Hypothalamus (tissue), 51 donors: ENCODE results near the gene SELP.
"Not testable (repeated sequence)": the region's sequence is repeated elsewhere in the genome, so short reads cannot be mapped to it uniquely, and the experiment has no call there.

Experiments
- DNase-seq, 51 donors: peaks; one replicate each; lab custom pipeline; 2025; lab: John Stamatoyannopoulos, UW

Gene SELP

DNA sequence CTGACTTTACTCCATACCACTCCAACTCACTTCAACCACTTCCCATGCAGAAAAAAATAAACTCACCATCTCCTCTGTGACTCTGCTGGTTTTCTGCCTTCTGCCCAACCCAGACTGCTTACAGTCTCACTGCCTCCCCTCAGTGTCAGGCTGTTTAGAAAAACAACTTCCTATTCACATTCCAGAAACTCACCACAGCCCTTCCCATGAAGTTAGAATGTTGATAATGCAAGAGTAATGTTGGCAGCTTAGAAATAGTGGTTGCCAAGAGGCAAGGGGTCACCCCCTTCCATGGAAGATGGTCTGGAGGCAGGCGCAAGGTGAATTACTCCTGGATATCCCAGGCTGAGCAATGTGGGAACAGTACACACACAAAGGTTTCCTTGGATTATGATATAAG is at the start of gene SELP:
Gene SELP, minus strand, starts transcription at position 119 of the 400 bp plus-strand sequence. Its CDS starts 50 bp downstream, at position 69.
- DNase-seq = no peak

DNA sequence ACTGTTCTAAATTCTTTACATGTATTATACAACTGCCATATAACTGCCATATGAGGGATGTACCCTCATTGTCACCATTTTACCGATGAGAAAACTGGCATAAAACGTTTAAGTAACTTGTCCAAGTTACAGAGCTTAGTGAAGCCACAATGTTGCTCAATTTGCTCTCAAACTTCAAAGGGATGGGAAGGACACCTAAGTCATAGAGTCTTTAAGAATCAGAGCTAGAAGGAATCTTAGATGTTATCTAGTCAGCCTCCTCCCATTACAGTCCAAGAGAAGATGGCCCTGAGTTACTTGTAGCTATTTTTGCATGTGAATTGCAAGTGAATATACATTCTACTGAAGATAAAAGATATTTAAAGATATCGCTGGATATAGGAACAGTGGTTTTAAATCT is 49.8 kb upstream of the SELP start:
- no peak for DNase-seq

GRCh38 chr1:169676001-169676400 is 46.1 kb upstream of the SELP start:
- DNase-seq = no peak

DNA sequence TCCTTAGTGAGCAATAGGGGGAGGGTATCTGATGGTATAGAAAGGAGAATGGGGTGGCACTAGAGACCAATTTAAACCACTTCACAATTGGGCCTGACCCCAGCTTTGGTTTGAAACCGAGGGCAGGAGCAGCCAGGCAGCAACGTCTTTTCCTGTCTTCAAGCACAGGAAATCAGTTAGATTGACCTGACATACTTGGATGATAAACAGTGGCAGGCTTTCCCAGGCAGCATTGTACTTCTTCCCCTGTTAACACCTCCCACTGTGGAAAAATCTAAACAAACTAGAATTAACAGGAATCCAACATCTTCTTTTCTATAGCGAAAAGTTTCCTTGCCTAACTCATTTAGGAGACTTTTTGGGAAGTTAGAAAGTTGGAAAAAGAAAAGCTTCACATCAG is 40.9 kb upstream of the SELP start:
- no peak for DNase-seq

DNA sequence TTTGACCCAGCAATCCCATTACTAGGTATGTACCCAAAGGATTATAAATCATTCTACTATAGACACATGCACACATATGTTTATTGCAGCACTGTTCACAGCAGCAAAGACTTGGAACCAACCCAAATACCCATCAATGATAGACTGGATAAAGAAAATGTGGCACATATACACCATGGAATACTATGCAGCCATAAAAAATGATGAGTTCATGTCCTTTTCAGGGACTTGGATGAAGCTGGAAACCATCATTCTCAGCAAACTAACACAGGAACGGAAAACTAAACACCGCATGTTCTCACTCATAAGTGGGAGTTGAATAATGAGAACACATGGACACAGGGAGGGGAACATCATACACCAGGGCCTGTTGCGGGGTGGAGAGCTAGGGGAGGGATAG is 40.3 kb upstream of the SELP start:
- DNase-seq = not testable (repeated sequence)

- not testable (repeated sequence) for DNase-seq
Observed at GRCh38 chr1:169667699-169668596, 38.0 kb upstream of the SELP start.

GRCh38 chr1:169667227-169667639 is 37.3 kb upstream of the SELP start:
- DNase-seq = not testable (repeated sequence)

DNA sequence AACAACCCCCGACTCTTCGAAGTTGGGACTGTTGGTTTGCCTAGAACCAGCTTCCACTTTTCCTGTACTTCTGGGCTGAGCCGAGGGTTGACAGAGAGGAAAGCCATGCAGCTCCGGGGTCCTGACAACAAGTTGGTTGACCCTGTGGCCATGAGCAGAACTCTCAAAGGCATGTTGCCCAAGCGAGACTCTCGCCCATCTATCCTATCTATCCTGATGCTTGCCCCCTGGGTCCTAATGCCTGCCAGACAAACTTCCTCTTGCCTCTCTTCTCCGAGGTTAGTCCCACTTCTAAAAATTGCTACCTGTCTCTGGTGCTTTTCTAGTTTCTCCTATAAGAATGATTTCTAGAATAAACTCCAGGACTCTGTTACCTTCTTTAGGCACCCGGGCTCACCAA is 32.8 kb upstream of the SELP start:
- DNase-seq = not testable (repeated sequence)

DNA sequence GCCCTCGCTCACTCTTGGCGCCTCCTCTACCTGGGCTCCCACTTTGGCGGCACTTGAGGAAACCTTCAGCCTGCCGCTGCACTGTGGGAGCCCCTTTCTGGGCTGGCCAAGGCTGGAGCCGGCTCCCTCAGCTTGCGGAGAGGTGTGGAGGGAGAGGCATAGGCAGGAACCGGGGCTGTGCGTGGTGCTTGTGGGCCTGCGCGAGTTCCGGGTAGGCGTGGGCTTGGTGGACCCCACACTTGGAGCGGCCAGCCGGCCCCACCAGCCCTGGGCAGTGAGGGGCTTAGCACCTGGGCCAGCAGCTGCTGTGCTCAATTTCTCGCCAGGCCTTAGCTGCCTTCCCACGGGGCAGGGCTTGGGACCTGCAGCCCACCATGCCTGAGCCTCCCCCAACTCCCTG is 31.1 kb upstream of the SELP start:
- DNase-seq = not testable (repeated sequence)

- DNase-seq = peak in 1 of 51 donors; percentile 16
Observed at GRCh38 chr1:169658777-169659176, 28.9 kb upstream of the SELP start.

DNA sequence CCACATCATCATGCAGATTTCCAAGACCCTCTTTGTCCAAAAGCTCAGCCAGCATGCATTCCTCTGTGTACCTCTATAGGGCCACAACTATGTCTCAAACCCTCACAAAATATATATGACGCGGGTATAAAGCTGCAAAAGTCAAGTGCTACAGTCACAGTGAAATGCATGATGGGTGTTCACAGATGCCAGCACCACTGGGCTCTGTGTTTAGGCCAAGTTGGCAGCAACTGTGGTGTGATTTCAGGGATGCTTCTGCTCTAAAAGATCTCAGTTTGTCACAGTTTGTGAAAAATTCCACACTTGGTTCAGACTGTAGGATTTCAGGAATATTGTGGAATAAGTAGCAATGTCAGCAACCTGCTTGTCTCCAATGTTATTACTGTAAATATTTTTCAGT is 23.9 kb upstream of the SELP start:
- peak in 4 of 51 donors; percentile 2 to 56 (median 10) for DNase-seq

GRCh38 chr1:169651035-169651434 is 21.1 kb upstream of the SELP start:
- no peak for DNase-seq

DNA sequence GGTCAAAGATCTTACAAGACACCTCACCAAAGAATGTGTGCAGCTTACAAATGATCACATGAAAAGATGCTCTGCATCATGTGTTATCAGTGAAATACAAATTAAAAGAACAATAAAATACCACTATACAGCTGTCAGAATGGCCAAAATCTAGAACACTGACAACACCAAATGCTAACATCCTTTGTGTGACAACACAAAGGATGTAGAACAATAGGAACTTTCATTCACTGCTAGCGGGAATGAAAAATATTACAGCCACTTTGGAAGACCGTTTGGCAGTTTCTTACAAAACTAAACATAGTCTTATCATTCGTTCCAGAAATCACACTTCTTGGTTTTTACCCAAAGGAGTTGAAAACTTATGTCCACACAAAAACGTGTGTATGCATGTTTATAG is 20.6 kb upstream of the SELP start:
- DNase-seq = peak in 2 of 51 donors; percentile 6 to 41

DNA sequence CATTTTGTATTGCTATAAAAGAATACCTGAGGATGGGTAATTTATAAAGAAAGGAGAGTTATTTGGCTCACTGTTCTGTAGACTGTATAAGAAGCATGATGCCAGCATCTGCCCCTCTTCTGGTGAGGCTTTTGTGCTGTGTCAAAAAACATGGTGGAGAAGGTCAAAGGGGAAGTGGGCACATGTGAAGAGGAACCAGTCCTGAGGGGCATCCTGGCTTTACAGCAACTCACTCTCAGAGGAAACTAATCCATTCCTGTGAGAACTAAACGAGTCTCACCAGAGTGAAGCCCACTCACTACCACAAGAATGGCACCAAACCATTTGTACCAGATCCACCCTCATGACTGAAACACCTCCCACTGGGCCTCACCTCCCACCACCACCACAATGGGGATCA is 18.8 kb upstream of the SELP start:
- DNase-seq = no peak

- no peak for DNase-seq
Observed at GRCh38 chr1:169648187-169648586, 18.3 kb upstream of the SELP start.

- no peak for DNase-seq
Observed at GRCh38 chr1:169647512-169647911, 17.6 kb upstream of the SELP start.

DNA sequence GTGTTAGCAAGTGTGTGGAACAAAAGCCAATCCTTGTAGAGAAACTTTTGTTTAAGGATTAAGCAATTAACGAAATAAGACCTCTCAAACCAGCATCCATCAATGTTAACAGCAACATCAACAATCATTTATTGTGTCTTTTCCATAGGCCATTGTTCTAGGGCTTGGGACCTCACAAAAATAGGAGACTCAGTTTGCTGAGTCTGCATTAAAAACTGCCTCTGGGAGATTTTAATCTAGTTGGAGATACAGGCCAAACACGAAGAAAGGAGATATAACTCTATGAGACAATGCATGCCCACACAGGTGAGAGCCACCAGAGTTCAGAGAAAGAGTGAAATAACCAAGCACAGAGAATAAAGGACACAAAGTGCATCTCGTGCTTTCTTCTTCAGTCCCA is 14.4 kb upstream of the SELP start:
- no peak for DNase-seq

DNA sequence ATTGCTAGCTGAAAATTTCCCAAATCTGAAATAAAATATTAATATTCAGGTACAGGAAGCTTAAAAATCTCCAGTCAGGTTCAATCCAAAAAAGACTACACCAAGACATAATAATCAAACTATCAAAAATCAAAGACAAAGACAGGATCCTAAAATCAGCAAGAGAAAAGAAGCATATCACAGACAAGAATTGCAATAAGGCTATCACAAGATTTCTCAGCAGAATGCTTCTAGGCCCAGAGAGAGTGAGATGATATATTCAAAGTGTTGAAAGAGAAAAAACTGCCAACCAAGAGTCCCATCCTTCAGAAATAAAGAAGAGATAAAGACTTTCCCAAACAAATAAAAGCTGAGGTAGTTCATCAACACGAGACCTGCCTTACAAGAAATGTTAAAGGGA is 5.0 kb upstream of the SELP start:
- DNase-seq = no peak

GRCh38 chr1:169634145-169634544 is 4.2 kb upstream of the SELP start:
- no peak for DNase-seq

DNA sequence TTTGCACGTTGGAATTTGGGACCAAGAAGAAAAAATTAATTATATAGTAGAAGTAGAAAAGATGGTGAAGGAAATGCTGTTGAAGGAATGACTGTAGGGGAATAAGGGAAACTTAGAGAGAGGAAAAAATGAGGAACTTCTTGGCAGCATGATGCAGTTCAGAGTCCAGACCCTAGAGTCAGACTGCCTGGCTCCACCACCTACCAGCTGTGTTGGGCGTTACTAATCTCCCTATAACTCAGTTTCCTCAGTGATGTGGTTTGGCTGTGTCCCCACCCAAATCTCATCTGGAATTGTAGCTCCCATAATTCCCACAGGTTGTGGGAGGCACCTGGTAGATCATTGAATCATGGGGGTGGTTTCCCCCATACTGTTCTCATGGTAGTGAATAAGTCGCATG is 1.3 kb upstream of the SELP start:
- no peak for DNase-seq

DNA sequence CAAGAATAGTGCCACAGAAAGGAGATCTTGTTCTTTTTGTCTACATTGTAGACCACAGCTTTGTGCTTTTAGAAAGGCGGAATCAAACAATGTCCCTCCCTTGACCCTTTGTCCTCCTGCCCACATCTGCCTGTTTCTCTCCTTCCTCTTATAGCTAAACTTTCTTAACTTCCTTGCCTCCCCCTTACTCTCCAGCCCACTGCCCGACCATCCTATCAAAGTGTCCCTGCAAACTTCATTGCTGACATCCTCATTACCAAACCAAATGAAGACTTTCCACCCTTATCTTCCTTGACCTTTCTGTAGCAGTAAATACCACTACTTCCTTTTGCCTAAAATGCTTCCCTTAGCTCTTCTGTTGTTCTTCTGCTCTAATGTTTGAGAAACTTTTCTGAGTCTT is 5.0 kb downstream of the SELP start:
- DNase-seq = no peak

- DNase-seq = no peak
Observed at GRCh38 chr1:169624122-169624521, 5.8 kb downstream of the SELP start.
